HCT116 (cell line): ENCODE data around the gene CCDC106. TPM values are rescaled to one million over a fixed set of nuclear protein-coding genes. Genes with fewer than 3 reads are reported as not detected.

Experiments used
- CBX3 ChIP-seq: IDR thresholded peaks from 2 replicates; pipeline ENCODE4 v1.6.1; 2012; ENCODE audit warnings: low read depth
- CEBPB ChIP-seq: IDR thresholded peaks from 2 replicates; pipeline ENCODE4 v1.6.1; 2012; ENCODE audit warnings: low read depth
- EGR1 ChIP-seq: IDR thresholded peaks from 2 replicates; pipeline ENCODE4 v1.6.1; 2012; ENCODE audit warnings: low read depth
- FOSL1 ChIP-seq: IDR thresholded peaks from 2 replicates; pipeline ENCODE4 v1.6.1; 2012; ENCODE audit warnings: low read depth
- JUND ChIP-seq: IDR thresholded peaks from 2 replicates; pipeline ENCODE4 v1.6.1; 2012
- POLR2AphosphoS5 ChIP-seq: IDR thresholded peaks from 2 replicates; pipeline ENCODE4 v1.6.1; 2011; ENCODE audit warnings: mild to moderate bottlenecking, low read depth, low read length, moderate library complexity
- SIN3A ChIP-seq: IDR thresholded peaks from 2 replicates; pipeline ENCODE4 v1.6.1; 2012; ENCODE audit warnings: low read depth
- SP1 ChIP-seq: IDR thresholded peaks from 2 replicates; pipeline ENCODE4 v1.6.1; 2012; ENCODE audit warnings: low read depth
- SRF ChIP-seq: IDR thresholded peaks from 2 replicates; pipeline ENCODE4 v1.6.1; 2012; ENCODE audit warnings: low read depth
- TCF7L2 ChIP-seq: IDR thresholded peaks from 2 replicates; pipeline ENCODE4 v1.7.0; 2011; ENCODE audit warnings: borderline replicate concordance, inconsistent platforms; ENCODE audit not compliant: insufficient read depth, insufficient read length; ENCODE audit errors: extremely low read depth
- ZFX ChIP-seq: fragments of 450-650 bp; IDR thresholded peaks from 2 replicates; pipeline ENCODE4 v1.6.1; 2017
- ZNF274 ChIP-seq: fragments of 200-500 bp; sonication (Bioruptor generic); IDR thresholded peaks from 2 replicates; pipeline ENCODE4 v1.6.1; 2014; ENCODE audit warnings: mild to moderate bottlenecking, low read depth, low read length, inconsistent platforms
- total RNA-seq: library from RNA; stranded (reverse); gene quantifications from one replicate; pipeline ENCODE4 v1.2.1, GENCODE V29; 2021; ENCODE audit not compliant: unreplicated experiment
- TF ChIP-seq, protein P1 (sequence below): IDR thresholded peaks from 2 replicates; pipeline ENCODE4 v1.6.1; 2012
- TF ChIP-seq, protein P2 (sequence below), 3 experiments: fragments of 200-600 bp in 1 of 3; sonication (generic) in 1 of 3; IDR thresholded peaks in 2 of 3; conservative IDR thresholded peaks in 1 of 3; 2 replicates each; pipeline ENCODE4 v1.5.1; 2012 to 2017; ENCODE audit warnings: low read depth in 2 of 3, low read length in 2 of 3, antibody characterized with exemption in 1 of 3, borderline replicate concordance in 1 of 3, control low read depth in 1 of 3, mild to moderate bottlenecking in 1 of 3, mixed read lengths in 1 of 3, mixed run types in 1 of 3, moderate library complexity in 1 of 3; ENCODE audit not compliant: insufficient read depth in 1 of 3

Gene CCDC106
- total RNA-seq, 1 experiment from 2014 or later, result 1.0 TPM

DNA sequence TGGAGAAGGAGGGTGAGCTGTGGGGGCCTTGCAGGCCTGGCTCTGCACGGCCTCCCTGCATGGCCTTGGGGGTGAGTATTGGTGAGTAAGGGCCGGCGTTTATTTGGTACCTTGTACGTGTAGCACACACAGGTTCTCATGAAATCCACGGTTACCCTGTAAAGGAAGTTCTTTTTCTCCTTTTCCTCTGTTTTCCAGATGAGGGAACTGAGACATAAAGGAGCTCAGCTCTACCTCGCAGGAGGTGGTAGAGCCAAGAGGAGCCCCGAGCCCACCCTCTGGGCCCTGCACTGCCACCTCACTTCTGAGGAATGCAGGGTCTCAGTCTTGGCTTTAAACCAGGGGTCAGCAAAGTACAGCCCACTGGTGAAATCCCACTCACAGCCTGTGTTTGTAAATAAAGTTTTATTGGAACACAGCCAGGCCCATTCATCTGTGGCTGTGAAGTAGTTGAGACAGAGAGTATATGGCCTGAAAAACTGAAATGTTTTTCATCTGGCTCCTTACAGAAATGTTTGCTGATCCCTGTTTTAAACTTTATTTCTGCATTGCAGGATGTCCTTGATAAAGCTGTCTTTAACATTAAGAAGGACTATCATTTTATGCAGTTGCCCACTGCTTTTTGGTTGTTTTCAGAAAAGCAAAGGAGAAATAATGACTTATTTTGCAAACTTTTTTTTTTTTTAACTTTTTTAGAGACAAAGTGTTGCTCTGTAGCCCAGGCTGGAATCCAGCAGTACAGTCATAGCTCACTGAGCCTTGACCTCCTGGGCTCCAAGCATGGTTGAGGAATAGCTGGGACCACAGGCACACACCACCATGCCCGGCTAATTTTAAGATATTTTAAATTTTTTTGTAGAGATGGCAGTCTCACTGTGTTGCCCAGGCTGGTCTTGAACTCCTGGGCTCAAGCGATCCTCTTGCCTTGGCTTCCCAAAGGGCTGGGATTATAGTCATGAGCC, 33.4 kb downstream of the CCDC106 start (continued):
- TF ChIP-seq, protein P1, sequence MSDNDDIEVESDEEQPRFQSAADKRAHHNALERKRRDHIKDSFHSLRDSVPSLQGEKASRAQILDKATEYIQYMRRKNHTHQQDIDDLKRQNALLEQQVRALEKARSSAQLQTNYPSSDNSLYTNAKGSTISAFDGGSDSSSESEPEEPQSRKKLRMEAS, result no peak
- TF ChIP-seq ZNF274 (no peak), EGR1 (no peak), POLR2AphosphoS5 (no peak), SRF (no peak), ZFX (no peak), JUND (no peak), CEBPB (no peak), CBX3 (no peak), SP1 (no peak), TCF7L2 (no peak), FOSL1 (no peak), SIN3A (no peak)
- TF ChIP-seq, protein P2, sequence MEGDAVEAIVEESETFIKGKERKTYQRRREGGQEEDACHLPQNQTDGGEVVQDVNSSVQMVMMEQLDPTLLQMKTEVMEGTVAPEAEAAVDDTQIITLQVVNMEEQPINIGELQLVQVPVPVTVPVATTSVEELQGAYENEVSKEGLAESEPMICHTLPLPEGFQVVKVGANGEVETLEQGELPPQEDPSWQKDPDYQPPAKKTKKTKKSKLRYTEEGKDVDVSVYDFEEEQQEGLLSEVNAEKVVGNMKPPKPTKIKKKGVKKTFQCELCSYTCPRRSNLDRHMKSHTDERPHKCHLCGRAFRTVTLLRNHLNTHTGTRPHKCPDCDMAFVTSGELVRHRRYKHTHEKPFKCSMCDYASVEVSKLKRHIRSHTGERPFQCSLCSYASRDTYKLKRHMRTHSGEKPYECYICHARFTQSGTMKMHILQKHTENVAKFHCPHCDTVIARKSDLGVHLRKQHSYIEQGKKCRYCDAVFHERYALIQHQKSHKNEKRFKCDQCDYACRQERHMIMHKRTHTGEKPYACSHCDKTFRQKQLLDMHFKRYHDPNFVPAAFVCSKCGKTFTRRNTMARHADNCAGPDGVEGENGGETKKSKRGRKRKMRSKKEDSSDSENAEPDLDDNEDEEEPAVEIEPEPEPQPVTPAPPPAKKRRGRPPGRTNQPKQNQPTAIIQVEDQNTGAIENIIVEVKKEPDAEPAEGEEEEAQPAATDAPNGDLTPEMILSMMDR (IDR thresholded peaks at IDR 0.05 in 2 of 3, conservative IDR thresholded peaks at IDR 0.05 in 1 of 3; ENCODE audit: borderline replicate concordance in 1 of 3, insufficient read depth in 1 of 3, low read depth in 2 of 3, low read length in 2 of 3), result no peak
